Mucosa of descending colon (tissue), 3 donors: ENCODE measurements around the gene MLH3. TPM values are rescaled to one million over a fixed set of nuclear protein-coding genes. Genes with fewer than 3 reads are reported as not detected.

Source experiments
- ATAC-seq: fragments of 200-7000 bp; cut with Tn5 transposase; one replicate; pipeline ENCODE4 v1.9.1; 2020; ENCODE audit warnings: mild to moderate bottlenecking, moderate library complexity
- DNase-seq, 3 donors: peaks; one replicate each; pipeline ENCODE4 v3.0.0-alpha.2; 2020
- H3K36me3 ChIP-seq: fragments of 200-600 bp; one replicate; pipeline ENCODE4 v1.8.0; 2021; ENCODE audit warnings: low read depth, mild to moderate bottlenecking
- H3K4me1 ChIP-seq: fragments of 200-600 bp; one replicate; pipeline ENCODE4 v1.8.0; 2021; ENCODE audit warnings: low read depth, mild to moderate bottlenecking
- H3K4me3 ChIP-seq: fragments of 200-600 bp; one replicate; pipeline ENCODE4 v1.8.0; 2021; ENCODE audit warnings: mild to moderate bottlenecking
- H3K9me3 ChIP-seq: fragments of 200-600 bp; one replicate; pipeline ENCODE4 v1.8.0; 2021; ENCODE audit warnings: mild to moderate bottlenecking
- intact Hi-C, 2 donors: fragments of 100-400 bp; cut with DNase I in 1 of 2; cut with micrococcal nuclease in 1 of 2; formaldehyde crosslinking; loops; one replicate each; pipeline versions ENCODE4 v1.11.0 to v1.11.1; 2022; cut with DNase I, micrococcal nuclease
- total RNA-seq, 3 donors: library from RNA; stranded (reverse); fragmentation: NEBNext Ultra II Directional in 2 of 3; extraction: Animal tissue kit (Norgen Biotek cat#: 25700) in 2 of 3; gene quantifications; one replicate each; pipeline versions ENCODE4 v1.2.1 to v1.2.4, GENCODE V29; 2021 to 2023
- TF ChIP-seq, protein P1 (sequence below): fragments of 200-600 bp; IDR thresholded peaks from one replicate; pipeline ENCODE4 v1.8.0; 2022; ENCODE audit warnings: antibody characterized with exemption, mild to moderate bottlenecking
- donor health status: DM: no; HTN: no; CAD: no; lungs with moderate emphysema.
- donor health status: DM: no; HTN: no; CAD: no.
- donor health status: DM: no; HTN: yes; CAD: no.

Gene MLH3
- total RNA-seq, 3 donors from 2014 or later, result 22.2 to 40.8 (median 26.2) TPM

DNA sequence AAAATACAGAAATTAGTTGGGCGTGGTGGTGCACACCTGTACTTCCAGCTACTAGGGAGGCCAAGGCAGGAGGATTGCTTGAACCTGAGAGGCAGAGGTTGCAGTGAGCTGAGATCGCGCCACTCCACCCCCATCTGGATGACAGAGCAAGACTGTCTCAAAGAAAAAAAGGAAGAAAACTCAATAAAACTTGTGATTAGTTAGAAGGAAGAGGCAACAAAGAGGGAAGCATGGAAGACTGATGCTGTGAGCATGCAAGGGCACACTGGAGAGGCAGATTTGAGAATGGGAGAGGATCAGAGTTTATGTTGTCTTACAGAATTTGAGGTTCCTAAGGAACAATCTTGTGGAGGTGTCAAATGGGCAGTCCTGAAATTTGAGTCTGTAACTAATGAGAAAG is 15.4 kb upstream of the MLH3 start:
- no peak for DNase-seq
- H3K36me3 ChIP-seq, result no peaks in the 10 kb centered on the region
- peaks cover 33% of the 10 kb centered on the region for H3K4me1 ChIP-seq
- intact Hi-C loops, result no loop called here
- no peaks in the 10 kb centered on the region for H3K9me3 ChIP-seq
- no peak for ATAC-seq
- TF ChIP-seq, protein P1, sequence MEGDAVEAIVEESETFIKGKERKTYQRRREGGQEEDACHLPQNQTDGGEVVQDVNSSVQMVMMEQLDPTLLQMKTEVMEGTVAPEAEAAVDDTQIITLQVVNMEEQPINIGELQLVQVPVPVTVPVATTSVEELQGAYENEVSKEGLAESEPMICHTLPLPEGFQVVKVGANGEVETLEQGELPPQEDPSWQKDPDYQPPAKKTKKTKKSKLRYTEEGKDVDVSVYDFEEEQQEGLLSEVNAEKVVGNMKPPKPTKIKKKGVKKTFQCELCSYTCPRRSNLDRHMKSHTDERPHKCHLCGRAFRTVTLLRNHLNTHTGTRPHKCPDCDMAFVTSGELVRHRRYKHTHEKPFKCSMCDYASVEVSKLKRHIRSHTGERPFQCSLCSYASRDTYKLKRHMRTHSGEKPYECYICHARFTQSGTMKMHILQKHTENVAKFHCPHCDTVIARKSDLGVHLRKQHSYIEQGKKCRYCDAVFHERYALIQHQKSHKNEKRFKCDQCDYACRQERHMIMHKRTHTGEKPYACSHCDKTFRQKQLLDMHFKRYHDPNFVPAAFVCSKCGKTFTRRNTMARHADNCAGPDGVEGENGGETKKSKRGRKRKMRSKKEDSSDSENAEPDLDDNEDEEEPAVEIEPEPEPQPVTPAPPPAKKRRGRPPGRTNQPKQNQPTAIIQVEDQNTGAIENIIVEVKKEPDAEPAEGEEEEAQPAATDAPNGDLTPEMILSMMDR, result no peak
- no peak overlapping the region for H3K4me3 ChIP-seq

DNA sequence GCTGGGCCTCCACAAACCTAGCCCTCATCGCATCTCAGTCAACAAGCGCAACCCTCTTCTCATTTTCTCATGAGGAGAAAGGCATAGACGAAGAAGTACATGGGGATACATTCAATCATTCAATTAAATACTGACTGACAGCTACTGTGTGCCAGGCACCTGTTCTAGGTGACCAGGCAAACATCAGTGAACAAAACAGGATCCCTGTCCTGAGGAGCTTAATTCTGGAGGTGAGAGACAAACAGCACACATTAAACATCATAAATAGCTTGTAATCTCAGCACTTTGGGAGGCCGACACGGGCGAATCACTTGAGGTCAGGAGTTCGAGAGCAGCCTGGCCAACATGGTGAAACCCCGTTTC is 12.9 kb upstream of the MLH3 start:
- ATAC-seq (peak; percentile 20), DNase-seq (no peak)
- TF ChIP-seq, protein P1, result no peak
- H3K36me3 ChIP-seq, result no peaks in the 10 kb centered on the region
- H3K9me3 ChIP-seq, result no peaks in the 10 kb centered on the region
- intact Hi-C loops, result no loop called here
- peaks cover 22% of the 10 kb centered on the region for H3K4me1 ChIP-seq
- no peak overlapping the region for H3K4me3 ChIP-seq

DNA sequence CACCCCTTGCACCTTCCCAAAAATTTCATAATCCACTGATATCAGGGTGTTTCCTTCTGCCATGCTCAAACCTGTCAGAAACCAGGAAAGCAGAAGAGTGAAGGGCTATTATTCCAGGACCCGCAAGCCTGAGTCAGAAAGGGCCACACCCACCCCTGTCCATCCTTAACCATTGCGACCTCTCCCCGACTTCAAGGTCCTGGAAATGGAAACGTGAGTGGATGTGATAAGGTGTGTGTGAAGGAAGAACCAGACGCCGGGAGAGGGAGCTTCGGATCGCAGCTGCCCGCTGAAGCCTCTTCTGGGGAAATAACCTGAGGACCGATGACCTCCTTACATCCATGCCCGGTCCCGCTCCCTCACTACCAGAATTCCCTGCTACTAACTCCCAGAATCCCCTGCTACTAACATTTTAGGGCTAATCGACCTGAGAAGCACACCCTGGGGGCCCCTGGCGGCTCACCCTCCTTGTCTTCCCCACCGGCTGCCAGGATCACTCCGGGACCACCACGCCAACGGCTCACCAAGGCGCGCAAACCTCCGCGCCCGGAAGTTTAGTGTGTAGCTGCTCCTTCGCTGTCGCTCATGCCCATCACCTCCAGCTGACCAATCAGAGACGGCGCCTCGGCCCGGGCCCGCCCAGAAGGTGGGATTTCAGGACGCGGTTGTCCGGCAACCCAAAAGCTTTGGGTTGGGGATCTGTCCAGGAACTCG is 12.4 kb upstream of the MLH3 start, which contains the start of gene ACYP1:
Gene ACYP1 (minus strand): TSS at position 534 of the 714 bp plus-strand sequence. CDS start 471 bp downstream, at position 63.
- TF ChIP-seq, protein P1, result no peak
- Histone ChIP-seq H3K4me1 (peaks cover 21% of the 10 kb centered on the region), H3K4me3 (peak within 1 kb of the TSS; percentile 78), H3K36me3 (no peaks in the 10 kb centered on the region), H3K9me3 (no peaks in the 10 kb centered on the region)
- intact Hi-C loops, result no loop called here
- ATAC-seq, result peak; percentile 98
- peak; percentile 95 to 98 (median 96) for DNase-seq

DNA sequence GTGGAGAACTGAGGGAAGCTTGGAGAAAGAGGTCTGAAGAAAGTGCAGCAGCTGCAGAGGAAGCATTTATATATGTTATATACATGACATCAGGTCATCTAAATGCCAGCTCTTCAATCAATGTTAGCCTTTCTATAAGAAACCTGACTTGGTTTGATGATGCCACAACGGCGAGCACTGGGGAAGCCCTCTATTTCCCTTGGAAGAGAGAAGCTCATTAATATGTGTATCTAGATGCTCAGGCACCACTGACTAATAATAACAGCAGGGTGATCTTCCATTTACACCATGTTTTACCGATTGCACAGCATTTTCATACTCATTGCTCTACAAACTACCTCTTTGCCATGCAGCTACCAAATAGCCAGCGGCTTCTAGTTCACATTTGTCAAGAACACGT is 11.7 kb upstream of the MLH3 start:
- intact Hi-C loops, result no loop called here
- Histone ChIP-seq H3K4me3 (no peak overlapping the region), H3K36me3 (no peaks in the 10 kb centered on the region), H3K4me1 (peaks cover 15% of the 10 kb centered on the region), H3K9me3 (no peaks in the 10 kb centered on the region)
- DNase-seq (no peak), ATAC-seq (no peak)
- TF ChIP-seq, protein P1, result no peak

DNA sequence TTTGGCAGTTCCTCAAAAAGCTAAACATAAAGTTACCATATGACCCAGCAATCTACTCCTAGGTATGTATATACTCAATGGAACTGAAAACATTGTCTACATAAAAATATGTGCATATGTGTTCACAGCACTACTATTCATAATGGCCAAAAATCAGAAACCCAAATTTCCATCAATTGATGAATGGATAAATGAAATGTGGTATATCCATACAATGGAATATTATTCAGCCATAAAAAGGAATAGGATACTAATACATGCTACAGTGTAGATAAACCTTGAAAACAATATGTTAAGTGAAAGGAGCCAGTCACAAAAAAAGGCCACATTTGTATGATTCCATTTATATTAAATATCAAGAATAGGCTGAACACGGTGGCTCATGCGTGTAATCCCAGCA is 9.2 kb upstream of the MLH3 start:
- Histone ChIP-seq H3K36me3 (no peaks in the 10 kb centered on the region), H3K9me3 (no peaks in the 10 kb centered on the region), H3K4me1 (peaks cover 14% of the 10 kb centered on the region), H3K4me3 (no peak overlapping the region)
- TF ChIP-seq, protein P1, result no peak
- no peak for DNase-seq
- ATAC-seq, result no peak
- intact Hi-C loops, result no loop called here

DNA sequence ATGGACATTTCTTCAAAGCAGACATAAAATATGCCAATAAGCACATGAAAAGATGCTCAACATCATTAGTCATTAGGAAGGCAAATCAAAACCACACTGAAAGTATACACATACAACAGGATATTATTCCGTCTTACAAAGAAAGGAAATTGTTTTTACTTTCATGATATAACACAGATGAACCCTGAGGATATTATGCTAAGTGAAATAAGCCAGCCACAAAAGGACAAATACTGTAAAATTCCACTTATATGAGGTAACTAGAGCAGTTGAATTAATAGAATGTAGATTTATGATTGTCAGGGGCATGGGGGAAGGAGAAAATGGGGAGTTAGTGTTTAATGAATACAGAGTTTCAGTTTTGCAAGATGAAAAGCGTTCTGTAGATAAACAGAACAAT is 8.4 kb upstream of the MLH3 start:
- peaks cover 14% of the 10 kb centered on the region for H3K4me1 ChIP-seq
- H3K4me3 ChIP-seq, result no peak overlapping the region
- H3K9me3 ChIP-seq, result no peaks in the 10 kb centered on the region
- ATAC-seq (no peak), DNase-seq (no peak)
- TF ChIP-seq, protein P1, result no peak
- H3K36me3 ChIP-seq, result no peaks in the 10 kb centered on the region
- intact Hi-C loops, result no loop called here
